ENCODE data around the gene RPL7A.

DNA sequence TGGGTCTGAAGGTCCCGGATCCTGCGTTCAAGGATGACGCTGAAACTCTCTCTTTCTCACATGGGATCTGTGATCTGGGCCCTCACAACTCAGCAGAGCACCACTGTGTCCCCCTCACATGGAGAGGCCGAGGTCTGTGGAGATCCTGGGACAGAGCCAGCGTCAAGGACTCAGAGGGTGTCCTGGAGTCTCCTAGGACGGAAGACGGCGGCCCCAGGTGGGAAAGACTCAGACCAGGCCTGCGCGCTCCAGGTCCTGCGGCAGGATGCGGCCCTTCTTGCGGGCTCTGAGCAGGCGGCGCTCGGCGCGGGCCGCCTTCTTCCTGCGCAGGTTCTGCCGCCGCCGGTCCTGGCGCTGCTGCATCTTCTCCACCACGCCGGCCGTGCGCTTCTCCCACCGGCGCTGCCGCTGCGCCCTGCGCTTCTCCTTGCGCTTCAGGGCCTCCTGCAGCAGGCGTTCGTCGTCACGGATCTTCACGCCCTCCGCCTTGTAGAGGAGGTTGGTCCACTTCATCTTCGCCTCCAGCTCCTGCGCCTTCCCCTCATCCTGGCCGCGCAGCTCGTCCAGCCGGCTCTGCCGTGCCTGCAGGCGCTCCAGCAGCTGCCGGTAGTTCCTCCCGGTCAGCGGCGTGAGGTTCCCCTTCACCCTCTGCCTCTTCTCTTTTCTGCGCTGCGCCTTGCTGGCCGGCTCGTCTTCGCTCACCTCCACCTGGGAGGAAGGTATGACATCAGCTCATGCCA, 16.2 kb upstream of the RPL7A start:
- TF ChIP-seq EZH2 (IDR thresholded peaks at IDR 0.05; ENCODE audit: low read length) (no peak), CTCF (optimal IDR thresholded peaks at IDR 0.05 in 1 of 3, IDR thresholded peaks at IDR 0.05 in 1 of 3, conservative IDR thresholded peaks at IDR 0.05 in 1 of 3; ENCODE audit: extremely low read depth in 1 of 3, insufficient read depth in 2 of 3, low read length in 3 of 3) (no peak)
